WTC11 (cell line): ENCODE data around the gene EIF2B4. TPM values are rescaled to one million over a fixed set of nuclear protein-coding genes. Genes with fewer than 3 reads are reported as not detected.
A peak's percentile ranks its signal among the peaks of the same experiment; 100 is the strongest.

Experiments used
- ATAC-seq: fragments of 200-7000 bp; cut with Tn5 transposase; 2 replicates; pipeline ENCODE4 v1.10.0; 2021; ENCODE audit warnings: mild to moderate bottlenecking, moderate library complexity
- CTCF ChIA-PET: fragments of 300-600 bp; sonication (Branson Sonifier 250); formaldehyde crosslinking; loops from one replicate; lab custom pipeline; 2021; ENCODE audit warnings: antibody characterized with exemption; lab: Charles Lee
- POLR2A ChIA-PET: fragments of 350-600 bp; sonication (Branson Sonifier 250); formaldehyde crosslinking; loops from one replicate; lab custom pipeline; 2021; ENCODE audit warnings: antibody characterized with exemption; lab: Charles Lee
- DNase-seq: peaks from one replicate; pipeline ENCODE4 v3.0.0; 2021; ENCODE audit warnings: low spot score
- H3K27ac Mint-ChIP-seq: 2 replicates; pipeline ENCODE4 v1.8.0; 2021; ENCODE audit warnings: mixed read lengths
- H3K27me3 Mint-ChIP-seq: 2 replicates; pipeline ENCODE4 v1.8.0; 2021; ENCODE audit warnings: low read depth, mild to moderate bottlenecking, moderate library complexity, mixed read lengths
- H3K36me3 Mint-ChIP-seq: 2 replicates; pipeline ENCODE4 v1.8.0; 2021; ENCODE audit warnings: mixed read lengths
- H3K4me1 Mint-ChIP-seq: 2 replicates; pipeline ENCODE4 v1.8.0; 2022; ENCODE audit warnings: mixed read lengths
- H3K4me3 Mint-ChIP-seq: 2 replicates; pipeline ENCODE4 v1.8.0; 2021; ENCODE audit warnings: mild to moderate bottlenecking, moderate library complexity, mixed read lengths
- H3K9me3 Mint-ChIP-seq: 2 replicates; pipeline ENCODE4 v1.8.0; 2021; ENCODE audit warnings: mixed read lengths
- ARID4B ChIP-seq: sonication (generic); formaldehyde crosslinking; IDR thresholded peaks from 2 replicates; pipeline ENCODE4 v1.8.0; 2023; ENCODE audit warnings: missing genetic modification reagents, mild to moderate bottlenecking, borderline replicate concordance
- CBFB ChIP-seq: sonication (generic); formaldehyde crosslinking; IDR thresholded peaks from 2 replicates; pipeline ENCODE4 v1.8.1; 2022; ENCODE audit warnings: mild to moderate bottlenecking, low read depth, missing genetic modification reagents
- E2F1 ChIP-seq: sonication (generic); formaldehyde crosslinking; IDR thresholded peaks from 2 replicates; pipeline ENCODE4 v1.8.0; 2022; ENCODE audit warnings: mild to moderate bottlenecking, missing genetic modification reagents
- HMGA2 ChIP-seq: fragments of 250-450 bp; sonication (Bioruptor Pico); IDR thresholded peaks from 2 replicates; pipeline ENCODE4 v1.4.0; 2021; ENCODE audit warnings: mild to moderate bottlenecking, moderate library complexity
- IRF2 ChIP-seq: sonication (generic); formaldehyde crosslinking; IDR thresholded peaks from 2 replicates; pipeline ENCODE4 v1.8.0; 2022; ENCODE audit warnings: low read depth, missing genetic modification reagents, borderline replicate concordance
- JAZF1 ChIP-seq: fragments of 250-450 bp; sonication (Bioruptor Pico); IDR thresholded peaks from 2 replicates; pipeline ENCODE4 v1.9.0; 2021; ENCODE audit warnings: moderate library complexity, mild to moderate bottlenecking, inconsistent platforms
- JUN ChIP-seq: sonication (generic); formaldehyde crosslinking; IDR thresholded peaks from 2 replicates; pipeline ENCODE4 v1.8.0; 2023; ENCODE audit warnings: mild to moderate bottlenecking, missing genetic modification reagents
- OVOL2 ChIP-seq: fragments of 250-450 bp; sonication (Bioruptor Pico); IDR thresholded peaks from 2 replicates; pipeline ENCODE4 v1.9.0; 2021; ENCODE audit warnings: mild to moderate bottlenecking, borderline replicate concordance
- PRDM15 ChIP-seq: sonication (generic); formaldehyde crosslinking; IDR thresholded peaks from 2 replicates; pipeline ENCODE4 v1.8.0; 2022; ENCODE audit warnings: missing genetic modification reagents
- TCF7 ChIP-seq: sonication (generic); formaldehyde crosslinking; IDR thresholded peaks from 2 replicates; pipeline ENCODE4 v1.8.0; 2022; ENCODE audit warnings: mild to moderate bottlenecking, low read depth, missing genetic modification reagents, moderate library complexity
- ZBTB21 ChIP-seq: sonication (generic); formaldehyde crosslinking; IDR thresholded peaks from 2 replicates; pipeline ENCODE4 v1.8.1; 2023; ENCODE audit warnings: mild to moderate bottlenecking, missing genetic modification reagents, borderline replicate concordance
- total RNA-seq: library from RNA; stranded (reverse); gene quantifications from 3 replicates; pipeline ENCODE4 v1.2.3, GENCODE V29; 2021
- TF ChIP-seq, protein P1 (sequence below): sonication (generic); formaldehyde crosslinking; IDR thresholded peaks from 2 replicates; pipeline ENCODE4 v1.8.1; 2023; ENCODE audit warnings: mild to moderate bottlenecking, moderate library complexity, missing genetic modification reagents
- TF ChIP-seq, protein P2 (sequence below): sonication (generic); formaldehyde crosslinking; IDR thresholded peaks from 2 replicates; pipeline ENCODE4 v1.8.1; 2023; ENCODE audit warnings: mild to moderate bottlenecking, missing genetic modification reagents, borderline replicate concordance
- TF ChIP-seq, protein P3 (sequence below): sonication (generic); formaldehyde crosslinking; IDR thresholded peaks from 2 replicates; pipeline ENCODE4 v1.8.0; 2023; ENCODE audit warnings: missing genetic modification reagents
- TF ChIP-seq, protein P4 (sequence below): sonication (generic); formaldehyde crosslinking; IDR thresholded peaks from 2 replicates; pipeline ENCODE4 v1.8.1; 2022; ENCODE audit warnings: missing genetic modification reagents, borderline replicate concordance

The EIF2B4 gene
- total RNA-seq, 1 experiment from 2014 or later: 49.1 TPM

DNA sequence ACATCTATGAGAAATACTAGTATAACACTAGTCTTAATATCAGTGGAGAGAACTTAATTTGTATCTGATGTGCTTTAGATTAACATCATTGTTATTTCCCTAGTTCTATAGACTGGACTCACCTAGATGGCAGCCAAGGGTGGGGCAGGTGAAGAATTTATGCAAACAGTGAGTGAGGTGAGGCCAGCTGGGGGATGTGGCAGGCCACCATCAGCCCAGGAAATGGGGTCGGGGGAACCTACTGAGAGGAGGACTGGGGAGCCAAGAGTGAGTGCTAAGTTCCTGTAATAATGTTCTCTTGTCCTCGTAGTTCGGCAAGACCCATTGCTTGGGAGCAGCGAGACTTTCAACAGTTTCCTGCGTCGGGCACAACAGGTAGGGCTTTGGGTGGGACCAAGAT lies 2.8 kb upstream of the EIF2B4 start (continued):
- no peak for TF ChIP-seq HMGA2 (CRISPR knock-in tag)
- TF ChIP-seq PRDM15: no peak
- no peak for TF ChIP-seq JAZF1 (CRISPR knock-in tag)
- TF ChIP-seq TCF7 (CRISPR knock-in tag): no peak
- TF ChIP-seq, protein P1, sequence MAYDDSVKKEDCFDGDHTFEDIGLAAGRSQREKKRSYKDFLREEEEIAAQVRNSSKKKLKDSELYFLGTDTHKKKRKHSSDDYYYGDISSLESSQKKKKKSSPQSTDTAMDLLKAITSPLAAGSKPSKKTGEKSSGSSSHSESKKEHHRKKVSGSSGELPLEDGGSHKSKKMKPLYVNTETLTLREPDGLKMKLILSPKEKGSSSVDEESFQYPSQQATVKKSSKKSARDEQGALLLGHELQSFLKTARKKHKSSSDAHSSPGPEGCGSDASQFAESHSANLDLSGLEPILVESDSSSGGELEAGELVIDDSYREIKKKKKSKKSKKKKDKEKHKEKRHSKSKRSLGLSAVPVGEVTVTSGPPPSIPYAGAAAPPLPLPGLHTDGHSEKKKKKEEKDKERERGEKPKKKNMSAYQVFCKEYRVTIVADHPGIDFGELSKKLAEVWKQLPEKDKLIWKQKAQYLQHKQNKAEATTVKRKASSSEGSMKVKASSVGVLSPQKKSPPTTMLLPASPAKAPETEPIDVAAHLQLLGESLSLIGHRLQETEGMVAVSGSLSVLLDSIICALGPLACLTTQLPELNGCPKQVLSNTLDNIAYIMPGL: no peak
- TF ChIP-seq, protein P2, sequence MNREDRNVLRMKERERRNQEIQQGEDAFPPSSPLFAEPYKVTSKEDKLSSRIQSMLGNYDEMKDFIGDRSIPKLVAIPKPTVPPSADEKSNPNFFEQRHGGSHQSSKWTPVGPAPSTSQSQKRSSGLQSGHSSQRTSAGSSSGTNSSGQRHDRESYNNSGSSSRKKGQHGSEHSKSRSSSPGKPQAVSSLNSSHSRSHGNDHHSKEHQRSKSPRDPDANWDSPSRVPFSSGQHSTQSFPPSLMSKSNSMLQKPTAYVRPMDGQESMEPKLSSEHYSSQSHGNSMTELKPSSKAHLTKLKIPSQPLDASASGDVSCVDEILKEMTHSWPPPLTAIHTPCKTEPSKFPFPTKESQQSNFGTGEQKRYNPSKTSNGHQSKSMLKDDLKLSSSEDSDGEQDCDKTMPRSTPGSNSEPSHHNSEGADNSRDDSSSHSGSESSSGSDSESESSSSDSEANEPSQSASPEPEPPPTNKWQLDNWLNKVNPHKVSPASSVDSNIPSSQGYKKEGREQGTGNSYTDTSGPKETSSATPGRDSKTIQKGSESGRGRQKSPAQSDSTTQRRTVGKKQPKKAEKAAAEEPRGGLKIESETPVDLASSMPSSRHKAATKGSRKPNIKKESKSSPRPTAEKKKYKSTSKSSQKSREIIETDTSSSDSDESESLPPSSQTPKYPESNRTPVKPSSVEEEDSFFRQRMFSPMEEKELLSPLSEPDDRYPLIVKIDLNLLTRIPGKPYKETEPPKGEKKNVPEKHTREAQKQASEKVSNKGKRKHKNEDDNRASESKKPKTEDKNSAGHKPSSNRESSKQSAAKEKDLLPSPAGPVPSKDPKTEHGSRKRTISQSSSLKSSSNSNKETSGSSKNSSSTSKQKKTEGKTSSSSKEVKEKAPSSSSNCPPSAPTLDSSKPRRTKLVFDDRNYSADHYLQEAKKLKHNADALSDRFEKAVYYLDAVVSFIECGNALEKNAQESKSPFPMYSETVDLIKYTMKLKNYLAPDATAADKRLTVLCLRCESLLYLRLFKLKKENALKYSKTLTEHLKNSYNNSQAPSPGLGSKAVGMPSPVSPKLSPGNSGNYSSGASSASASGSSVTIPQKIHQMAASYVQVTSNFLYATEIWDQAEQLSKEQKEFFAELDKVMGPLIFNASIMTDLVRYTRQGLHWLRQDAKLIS (CRISPR knock-in tag): no peak

- peaks cover 62% of the 10 kb centered on the region for H3K36me3 Mint-ChIP-seq
- TF ChIP-seq, protein P3, sequence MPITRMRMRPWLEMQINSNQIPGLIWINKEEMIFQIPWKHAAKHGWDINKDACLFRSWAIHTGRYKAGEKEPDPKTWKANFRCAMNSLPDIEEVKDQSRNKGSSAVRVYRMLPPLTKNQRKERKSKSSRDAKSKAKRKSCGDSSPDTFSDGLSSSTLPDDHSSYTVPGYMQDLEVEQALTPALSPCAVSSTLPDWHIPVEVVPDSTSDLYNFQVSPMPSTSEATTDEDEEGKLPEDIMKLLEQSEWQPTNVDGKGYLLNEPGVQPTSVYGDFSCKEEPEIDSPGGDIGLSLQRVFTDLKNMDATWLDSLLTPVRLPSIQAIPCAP (CRISPR knock-in tag): no peak
- peak; percentile 40; the same call in 1 of the 2 replicates for TF ChIP-seq ARID4B (CRISPR knock-in tag)
- TF ChIP-seq ZBTB21 (CRISPR knock-in tag): no peak
- 0 out of 2 replicates have a peak, but pooled peaks have one; percentile 81 for TF ChIP-seq JUN
- no peak for TF ChIP-seq OVOL2 (CRISPR knock-in tag)
- TF ChIP-seq CBFB: no peak
- no peak for TF ChIP-seq IRF2 (CRISPR knock-in tag)
- TF ChIP-seq, protein P4, sequence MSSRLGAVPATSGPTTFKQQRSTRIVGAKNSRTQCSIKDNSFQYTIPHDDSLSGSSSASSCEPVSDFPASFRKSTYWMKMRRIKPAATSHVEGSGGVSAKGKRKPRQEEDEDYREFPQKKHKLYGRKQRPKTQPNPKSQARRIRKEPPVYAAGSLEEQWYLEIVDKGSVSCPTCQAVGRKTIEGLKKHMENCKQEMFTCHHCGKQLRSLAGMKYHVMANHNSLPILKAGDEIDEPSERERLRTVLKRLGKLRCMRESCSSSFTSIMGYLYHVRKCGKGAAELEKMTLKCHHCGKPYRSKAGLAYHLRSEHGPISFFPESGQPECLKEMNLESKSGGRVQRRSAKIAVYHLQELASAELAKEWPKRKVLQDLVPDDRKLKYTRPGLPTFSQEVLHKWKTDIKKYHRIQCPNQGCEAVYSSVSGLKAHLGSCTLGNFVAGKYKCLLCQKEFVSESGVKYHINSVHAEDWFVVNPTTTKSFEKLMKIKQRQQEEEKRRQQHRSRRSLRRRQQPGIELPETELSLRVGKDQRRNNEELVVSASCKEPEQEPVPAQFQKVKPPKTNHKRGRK (CRISPR knock-in tag): no peak; the same call in 1 of the 2 replicates
- TF ChIP-seq E2F1 (CRISPR knock-in tag): 0 out of 2 replicates have a peak, but pooled peaks have one; percentile 28
- CTCF ChIA-PET: interaction anchor here (0.6 to 1.7 kb wide), 3 partner anchors 10 to 257 kb away, joined by 3 to 6 read pairs (median 3); partner anchors contain the start of genes CCDC121, GPN1 and ZNF513
Observed at GRCh38 chr2:27370816-27371620, 880 bp upstream of the EIF2B4 start.

More at GRCh38 chr2:27370816-27371620, 880 bp upstream of the EIF2B4 start:
- Mint-ChIP-seq H3K4me1 (peaks cover 20% of the 10 kb centered on the region), H3K27me3 (no peaks in the 10 kb centered on the region), H3K27ac (peak overlapping the region; percentile 95), H3K4me3 (peak overlapping the region; percentile 97), H3K9me3 (no peaks in the 10 kb centered on the region)
- ATAC-seq (peak; percentile 7), DNase-seq (no peak)
- POLR2A ChIA-PET: interaction anchor here (0.9 to 1.5 kb wide), 2 partner anchors 9 to 14 kb away, joined by 4 to 9 read pairs; partner anchors contain the start of genes GTF3C2 and ZNF513
